NT2/D1 (cell line): Measurements from ENCODE around the gene TGOLN2.
"Not testable (repeated sequence)": the region's sequence is repeated elsewhere in the genome, so short reads cannot be mapped to it uniquely, and the experiment has no call there.

Source experiments
- DNase-seq: peaks from one replicate; pipeline ENCODE4 v3.0.0-alpha.2; 2011; ENCODE audit warnings: low read depth, low spot score
- H3K27me3 ChIP-seq: 2 replicates; pipeline ENCODE4 v1.6.0; 2011; ENCODE audit warnings: mild to moderate bottlenecking; ENCODE audit not compliant: insufficient read length, insufficient read depth
- H3K36me3 ChIP-seq: 2 replicates; pipeline ENCODE4 v1.6.1; 2011; ENCODE audit warnings: mild to moderate bottlenecking, low read length, mixed read lengths; ENCODE audit not compliant: insufficient read depth, insufficient read length
- H3K4me1 ChIP-seq: 2 replicates; pipeline ENCODE4 v1.5.1; 2011; ENCODE audit not compliant: insufficient read depth, insufficient read length
- H3K4me3 ChIP-seq: 2 replicates; pipeline ENCODE4 v1.5.1; 2011; ENCODE audit warnings: low read depth; ENCODE audit not compliant: insufficient read length
- H3K9ac ChIP-seq: 2 replicates; pipeline ENCODE4 v1.6.0; 2011; ENCODE audit warnings: low read depth; ENCODE audit not compliant: insufficient read length
- H3K9me3 ChIP-seq: 2 replicates; pipeline ENCODE4 v1.5.1; 2011; ENCODE audit warnings: mild to moderate bottlenecking, low read length; ENCODE audit not compliant: insufficient read depth
- SUZ12 ChIP-seq: IDR thresholded peaks from 2 replicates; pipeline ENCODE4 v1.6.1; 2011; ENCODE audit not compliant: insufficient read length, insufficient read depth; ENCODE audit errors: extremely low read depth
- YY1 ChIP-seq: IDR thresholded peaks from 2 replicates; pipeline ENCODE4 v1.6.1; 2011; ENCODE audit not compliant: insufficient read length, insufficient read depth
- ZNF274 ChIP-seq: IDR thresholded peaks from 2 replicates; pipeline ENCODE4 v1.6.1; 2011; ENCODE audit warnings: mild to moderate bottlenecking, low read depth, low read length

TGOLN2 gene

GRCh38 chr2:85344356-85344954, 16.7 kb upstream of the TGOLN2 start:
- H3K9me3 ChIP-seq: no peaks in the 10 kb centered on the region
- H3K4me1 ChIP-seq: no peaks in the 10 kb centered on the region
- no peak overlapping the region for H3K4me3 ChIP-seq
- H3K27me3 ChIP-seq: no peaks in the 10 kb centered on the region
- TF ChIP-seq ZNF274: no peak
- no peak for TF ChIP-seq SUZ12
- TF ChIP-seq YY1: no peak
- DNase-seq: no peak
- peaks cover 38% of the 10 kb centered on the region for H3K36me3 ChIP-seq
- no peak overlapping the region for H3K9ac ChIP-seq

GRCh38 chr2:85343207-85343895, 15.6 kb upstream of the TGOLN2 start:
- DNase-seq, H3K9ac ChIP-seq, H3K9me3 ChIP-seq, H3K27me3 ChIP-seq, H3K4me1 ChIP-seq, H3K4me3 ChIP-seq: not testable (repeated sequence)
- H3K36me3 ChIP-seq: peaks cover 32% of the 10 kb centered on the region

- Histone ChIP-seq H3K4me1 (no peaks in the 10 kb centered on the region), H3K36me3 (peaks cover 25% of the 10 kb centered on the region), H3K9me3 (no peaks in the 10 kb centered on the region), H3K27me3 (no peaks in the 10 kb centered on the region), H3K4me3 (no peak overlapping the region), H3K9ac (no peak overlapping the region)
- TF ChIP-seq SUZ12 (no peak), YY1 (no peak), ZNF274 (no peak)
- DNase-seq: no peak
These were observed 14.4 kb upstream of the TGOLN2 start for GRCh38 chr2:85342156-85342555.

- Histone ChIP-seq H3K27me3 (no peaks in the 10 kb centered on the region), H3K36me3 (peaks cover 19% of the 10 kb centered on the region), H3K4me3 (no peak overlapping the region), H3K4me1 (no peaks in the 10 kb centered on the region), H3K9me3 (no peaks in the 10 kb centered on the region), H3K9ac (no peak overlapping the region)
- TF ChIP-seq YY1: no peak
- TF ChIP-seq SUZ12: no peak
- TF ChIP-seq ZNF274: no peak
- DNase-seq: no peak
These were observed 13.7 kb upstream of the TGOLN2 start for GRCh38 chr2:85341269-85342029.

- no peak for DNase-seq
- Histone ChIP-seq H3K36me3 (peaks cover 7% of the 10 kb centered on the region), H3K9ac (no peak overlapping the region), H3K9me3 (no peaks in the 10 kb centered on the region), H3K4me1 (no peaks in the 10 kb centered on the region), H3K27me3 (no peaks in the 10 kb centered on the region), H3K4me3 (no peak overlapping the region)
- TF ChIP-seq YY1: no peak
- TF ChIP-seq ZNF274: no peak
- TF ChIP-seq SUZ12: no peak
These were observed 12.5 kb upstream of the TGOLN2 start for GRCh38 chr2:85340034-85340892.

GRCh38 chr2:85334928-85335327, 7.1 kb upstream of the TGOLN2 start:
- no peak overlapping the region for H3K9ac ChIP-seq
- no peaks in the 10 kb centered on the region; the same call in 1 of the 2 replicates for H3K9me3 ChIP-seq
- DNase-seq: no peak
- H3K36me3 ChIP-seq: no peaks in the 10 kb centered on the region
- H3K4me1 ChIP-seq: no peaks in the 10 kb centered on the region
- no peaks in the 10 kb centered on the region for H3K27me3 ChIP-seq
- no peak for TF ChIP-seq ZNF274
- TF ChIP-seq YY1: no peak
- TF ChIP-seq SUZ12: no peak
- H3K4me3 ChIP-seq: no peak overlapping the region

GRCh38 chr2:85333877-85334276, 6.1 kb upstream of the TGOLN2 start:
- not testable (repeated sequence) for H3K36me3 ChIP-seq, H3K4me1 ChIP-seq, DNase-seq, H3K9ac ChIP-seq, H3K4me3 ChIP-seq, H3K27me3 ChIP-seq, H3K9me3 ChIP-seq
